Muscle layer of duodenum (tissue), 2 donors: Measurements from ENCODE around the gene L3MBTL1.

ENCODE experiments used
- H3K27ac ChIP-seq: one replicate; pipeline ENCODE4 v1.7.0; 2013; ENCODE audit warnings: mild to moderate bottlenecking, low read length
- H3K27me3 ChIP-seq: one replicate; pipeline ENCODE4 v1.7.0; 2013; ENCODE audit warnings: low read depth, mild to moderate bottlenecking, control low read depth, low read length
- H3K36me3 ChIP-seq, 2 donors: one replicate each; pipeline ENCODE4 v1.7.0; 2013; ENCODE audit warnings: low read length in 2 of 2, control low read depth in 1 of 2, mild to moderate bottlenecking in 1 of 2; ENCODE audit not compliant: insufficient read depth in 2 of 2, control insufficient read depth in 1 of 2
- H3K4me1 ChIP-seq, 2 donors: one replicate each; pipeline ENCODE4 v1.7.0; 2013; ENCODE audit warnings: low read length in 2 of 2, mild to moderate bottlenecking in 2 of 2, control low read depth in 1 of 2, moderate library complexity in 1 of 2; ENCODE audit not compliant: insufficient read depth in 2 of 2, control insufficient read depth in 1 of 2
- H3K4me3 ChIP-seq, 2 donors: one replicate each; pipeline ENCODE4 v1.7.0; 2013; ENCODE audit warnings: low read length in 2 of 2, low read depth in 1 of 2, mild to moderate bottlenecking in 1 of 2
- H3K9me3 ChIP-seq, 2 donors: one replicate each; pipeline ENCODE4 v1.7.0; 2013; ENCODE audit warnings: low read length in 2 of 2, control low read depth in 1 of 2, mild to moderate bottlenecking in 1 of 2; ENCODE audit not compliant: control insufficient read depth in 1 of 2
- donor health status: healthy.

L3MBTL1 gene

DNA sequence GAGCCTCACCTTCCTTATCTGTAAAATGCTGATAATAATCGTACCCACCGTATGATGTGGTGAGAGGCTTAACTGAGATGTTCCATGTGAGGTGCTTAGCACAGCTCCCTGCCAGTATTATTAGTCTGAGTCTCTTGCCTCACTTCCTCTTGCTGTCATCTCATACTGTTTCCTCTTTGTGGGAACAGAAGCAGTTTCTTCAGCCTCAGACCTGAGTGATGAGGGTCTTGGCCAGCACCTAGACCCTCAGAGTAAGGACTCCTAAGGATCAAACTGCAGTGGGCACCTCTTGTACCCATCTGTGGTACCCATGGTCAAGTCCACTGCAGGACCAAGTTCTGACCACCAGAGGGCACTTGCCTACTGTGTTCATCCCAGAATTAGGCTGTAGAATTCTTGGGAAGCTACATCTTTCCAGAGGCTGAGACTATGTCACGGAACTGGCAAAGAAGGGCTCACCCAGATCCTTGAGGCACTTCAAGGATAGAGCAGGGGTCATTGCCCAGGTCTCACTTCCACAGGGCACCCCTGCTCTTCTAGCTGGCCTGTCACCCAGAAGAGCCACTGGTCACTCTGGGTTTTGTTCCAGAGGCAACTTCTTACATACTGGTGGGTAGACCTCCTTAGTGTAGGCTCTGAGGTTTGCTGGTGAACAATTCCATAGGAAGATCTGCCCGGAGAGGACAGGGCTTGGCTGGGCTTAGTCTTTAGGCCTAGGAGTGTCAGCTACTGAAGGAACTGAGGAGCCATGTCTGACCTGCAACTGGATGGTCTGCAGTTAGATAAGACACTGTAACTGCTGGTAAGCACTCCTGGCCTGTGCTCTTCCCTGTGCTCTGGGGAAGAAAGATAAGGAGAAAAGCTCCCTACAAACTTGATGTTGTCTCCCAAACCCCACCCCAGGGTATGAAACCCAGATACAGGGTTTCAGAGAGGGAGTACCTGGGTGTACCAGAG, 30.7 kb downstream of the L3MBTL1 start:
- Histone ChIP-seq H3K36me3 (peaks cover 7 to 29% of the 10 kb centered on the region in 2 donors), H3K27me3 (no peaks in the 10 kb centered on the region), H3K9me3 (no peaks in the 10 kb centered on the region)

DNA sequence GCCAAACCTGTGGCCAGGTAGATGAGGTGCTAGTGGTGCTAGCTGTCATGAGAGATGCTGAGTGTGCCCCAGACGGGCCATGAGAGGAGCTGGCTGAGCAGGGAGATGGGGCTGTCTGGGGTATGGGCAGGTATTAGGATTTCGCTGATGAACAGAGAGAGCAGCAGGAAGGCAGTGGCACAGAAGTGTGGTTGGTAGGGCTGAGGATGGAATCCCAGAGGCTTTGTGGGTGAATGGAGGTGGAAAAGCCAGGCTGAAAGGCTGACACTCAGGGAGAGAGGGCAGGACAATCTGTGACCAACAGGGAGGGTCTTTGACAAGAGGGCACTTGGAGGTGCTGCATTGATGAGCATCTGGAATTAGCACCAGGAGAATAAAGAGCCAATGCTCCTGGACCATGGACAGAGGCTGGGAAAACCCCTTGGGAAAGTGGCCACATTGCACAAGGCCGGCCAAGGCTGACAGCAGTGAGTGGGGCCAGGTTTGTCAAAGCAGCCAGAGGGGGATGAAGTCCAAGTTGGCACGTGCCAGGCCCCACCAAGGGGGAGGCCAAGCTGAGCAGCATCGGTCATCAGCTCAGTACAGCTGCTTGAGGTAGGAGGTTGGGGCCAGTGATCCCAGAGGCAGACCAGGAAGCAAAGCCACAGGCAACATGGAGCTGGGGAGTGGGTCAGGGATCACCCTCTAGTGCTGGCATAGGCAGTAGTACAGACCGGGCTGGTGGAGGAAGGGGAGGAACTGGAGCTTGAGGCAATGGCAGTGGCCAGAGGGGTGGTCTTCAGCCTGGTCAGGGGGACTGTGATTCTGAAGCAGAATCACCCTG, 31.6 kb downstream of the L3MBTL1 start:
- Histone ChIP-seq H3K36me3 (peaks cover 7 to 29% of the 10 kb centered on the region in 2 donors), H3K4me1 (no peaks in the 10 kb centered on the region), H3K4me3 (no peak overlapping the region), H3K27ac (no peak overlapping the region), H3K9me3 (no peaks in the 10 kb centered on the region), H3K27me3 (no peaks in the 10 kb centered on the region)

More for the DNA sequence above, 30.7 kb downstream of the L3MBTL1 start:
- Histone ChIP-seq H3K27ac (no peak overlapping the region), H3K4me3 (no peak overlapping the region), H3K4me1 (no peaks in the 10 kb centered on the region)

DNA sequence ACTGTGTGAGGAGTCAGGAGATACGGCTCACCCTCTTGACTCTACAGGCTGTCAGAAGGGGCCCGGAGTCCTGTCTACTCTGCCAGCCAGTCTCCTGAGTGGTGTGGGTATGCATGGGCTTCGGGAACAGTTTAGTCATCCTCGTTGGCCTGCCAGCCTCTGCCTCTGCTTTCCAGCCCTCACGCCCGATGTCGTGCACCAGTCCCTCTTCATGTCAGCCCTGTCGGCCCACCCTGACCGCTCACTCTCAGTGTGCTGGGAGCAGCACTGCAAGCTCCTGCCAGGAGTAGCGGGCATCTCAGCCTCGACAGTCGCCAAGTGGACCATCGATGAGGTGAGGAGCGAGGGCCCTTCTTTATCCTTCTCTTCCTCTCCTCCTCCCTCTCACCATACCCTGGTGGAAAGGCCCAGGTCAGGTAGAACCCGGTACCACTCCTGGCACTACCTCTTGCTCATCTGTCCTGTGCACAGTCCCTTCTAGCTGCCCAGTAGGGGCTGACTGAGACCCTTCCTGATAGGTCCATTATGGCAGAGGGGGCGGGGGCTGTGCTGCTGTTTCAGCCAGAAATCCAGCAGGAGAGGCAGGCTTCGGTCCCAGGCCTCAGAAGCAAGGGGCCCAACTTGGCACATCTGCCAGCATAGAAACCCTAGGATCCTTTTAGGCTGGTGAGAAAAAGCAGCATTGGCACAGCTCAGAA, 32.6 kb downstream of the L3MBTL1 start:
- no peak overlapping the region for H3K4me3 ChIP-seq
- H3K36me3 ChIP-seq, result peaks cover 4 to 26% of the 10 kb centered on the region in 2 donors
- no peaks in the 10 kb centered on the region for H3K27me3 ChIP-seq
- H3K27ac ChIP-seq, result no peak overlapping the region
- no peaks in the 10 kb centered on the region for H3K4me1 ChIP-seq
- H3K9me3 ChIP-seq, result no peaks in the 10 kb centered on the region

DNA sequence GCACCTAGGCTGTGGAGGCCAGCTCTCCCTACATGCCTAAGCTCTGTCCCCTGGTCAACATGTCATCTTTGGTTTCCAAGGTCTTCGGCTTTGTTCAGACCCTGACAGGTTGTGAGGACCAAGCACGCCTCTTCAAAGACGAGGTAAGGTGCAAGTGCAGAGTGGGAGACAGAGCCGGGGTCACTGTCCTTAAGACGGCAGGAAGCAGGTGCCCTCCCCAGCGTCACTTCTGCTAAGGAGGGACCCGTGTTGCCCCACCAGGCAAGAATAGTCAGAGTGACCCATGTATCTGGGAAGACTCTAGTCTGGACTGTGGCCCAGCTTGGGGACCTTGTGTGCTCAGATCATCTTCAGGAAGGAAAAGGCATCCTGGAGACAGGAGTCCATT, 33.2 kb downstream of the L3MBTL1 start:
- Histone ChIP-seq H3K9me3 (no peaks in the 10 kb centered on the region), H3K4me1 (no peaks in the 10 kb centered on the region), H3K27me3 (no peaks in the 10 kb centered on the region), H3K36me3 (peaks cover 0 to 21% of the 10 kb centered on the region in 2 donors), H3K27ac (no peak overlapping the region), H3K4me3 (no peak overlapping the region)

DNA sequence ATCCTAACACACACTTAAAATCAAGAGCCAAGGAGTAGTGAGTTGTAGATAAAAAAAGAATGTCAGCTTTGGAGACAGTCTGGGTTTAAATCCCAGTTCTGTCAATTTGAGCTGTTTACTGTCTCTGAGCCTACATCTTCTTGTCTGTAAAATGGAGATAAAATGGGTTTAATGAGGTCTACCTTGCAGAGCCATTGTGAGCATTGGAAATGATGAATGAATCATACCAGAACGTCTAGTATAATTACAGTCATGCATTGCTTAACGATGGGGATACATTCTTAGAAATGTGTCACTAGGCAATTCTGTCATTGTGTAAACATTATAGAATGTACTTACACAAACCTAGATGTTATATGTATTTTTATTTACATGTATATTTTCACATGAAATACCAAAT, 33.7 kb downstream of the L3MBTL1 start:
- Histone ChIP-seq H3K4me1 (no peaks in the 10 kb centered on the region), H3K27ac (no peak overlapping the region), H3K27me3 (no peaks in the 10 kb centered on the region), H3K9me3 (no peaks in the 10 kb centered on the region), H3K4me3 (no peak overlapping the region), H3K36me3 (peaks cover 0 to 18% of the 10 kb centered on the region in 2 donors)

DNA sequence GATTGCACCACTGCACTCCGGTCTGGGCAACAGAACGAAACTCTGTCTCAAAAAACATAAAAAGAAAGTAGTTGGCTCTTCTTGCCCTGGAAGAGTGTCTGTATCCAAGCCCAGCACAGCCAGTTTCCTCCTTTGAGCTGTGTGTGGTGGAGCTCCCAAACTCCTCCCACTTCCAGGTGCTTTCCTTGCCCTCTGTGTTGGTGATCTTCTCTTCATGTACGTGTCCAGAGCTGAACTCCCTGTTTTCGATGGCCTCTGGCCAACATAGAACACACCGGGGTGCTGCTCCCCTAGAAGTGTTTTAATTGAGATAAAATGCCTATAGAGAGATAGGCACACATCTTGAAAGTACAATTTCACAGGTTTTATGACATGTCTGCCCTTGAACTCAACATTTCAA, 34.7 kb downstream of the L3MBTL1 start:
- Histone ChIP-seq H3K36me3 (peaks cover 0 to 12% of the 10 kb centered on the region in 2 donors), H3K27ac (no peak overlapping the region), H3K4me1 (no peaks in the 10 kb centered on the region), H3K4me3 (no peak overlapping the region), H3K9me3 (no peaks in the 10 kb centered on the region), H3K27me3 (no peaks in the 10 kb centered on the region)

DNA sequence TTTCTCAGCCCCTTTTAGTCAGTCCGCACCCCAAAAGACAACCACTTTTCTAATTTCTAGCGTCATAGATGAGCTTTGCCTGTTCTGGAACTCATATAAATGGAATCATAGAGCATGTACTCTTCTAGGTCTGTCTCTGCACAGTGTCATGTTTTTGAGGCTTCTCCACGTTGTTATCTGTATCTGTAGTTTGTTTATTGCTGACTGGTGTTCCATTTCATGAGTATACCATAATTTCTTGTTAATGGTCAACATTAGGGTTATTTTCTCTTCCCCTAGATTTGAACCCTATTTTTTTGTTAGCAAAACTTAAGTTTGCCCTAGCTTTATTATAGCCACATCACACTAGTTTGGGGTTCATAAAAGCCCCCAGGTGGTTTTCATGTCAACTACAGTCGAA, 35.2 kb downstream of the L3MBTL1 start:
- H3K27ac ChIP-seq, result no peak overlapping the region
- no peaks in the 10 kb centered on the region for H3K27me3 ChIP-seq
- H3K9me3 ChIP-seq, result peaks cover 0 to 4% of the 10 kb centered on the region in 2 donors
- no peaks in the 10 kb centered on the region for H3K4me1 ChIP-seq
- no peak overlapping the region for H3K4me3 ChIP-seq
- peaks cover 0 to 15% of the 10 kb centered on the region in 2 donors for H3K36me3 ChIP-seq

DNA sequence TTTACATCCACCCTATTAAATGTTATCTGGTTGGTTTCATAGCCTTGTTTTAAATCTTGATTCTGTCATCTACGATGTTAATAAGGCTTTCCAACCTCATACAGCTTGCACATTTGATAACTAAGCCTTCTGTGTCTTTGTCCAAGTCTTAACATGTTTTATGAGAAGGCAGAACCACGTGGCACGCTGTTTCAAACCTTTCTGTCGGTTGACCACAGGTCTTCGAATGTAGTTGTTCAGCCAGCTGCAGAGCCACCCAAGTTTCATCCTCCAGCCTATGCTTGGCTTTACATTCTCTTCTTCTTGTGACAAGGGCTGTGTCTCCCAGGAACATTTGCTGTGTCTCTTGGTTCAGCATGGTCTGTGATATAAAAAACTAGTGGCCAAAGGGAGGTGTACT, 35.6 kb downstream of the L3MBTL1 start:
- H3K27ac ChIP-seq, result no peak overlapping the region
- no peaks in the 10 kb centered on the region for H3K4me1 ChIP-seq
- no peak overlapping the region for H3K4me3 ChIP-seq
- H3K9me3 ChIP-seq, result peaks cover 0 to 4% of the 10 kb centered on the region in 2 donors
- H3K27me3 ChIP-seq, result no peaks in the 10 kb centered on the region
- H3K36me3 ChIP-seq, result peaks cover 0 to 19% of the 10 kb centered on the region in 2 donors

DNA sequence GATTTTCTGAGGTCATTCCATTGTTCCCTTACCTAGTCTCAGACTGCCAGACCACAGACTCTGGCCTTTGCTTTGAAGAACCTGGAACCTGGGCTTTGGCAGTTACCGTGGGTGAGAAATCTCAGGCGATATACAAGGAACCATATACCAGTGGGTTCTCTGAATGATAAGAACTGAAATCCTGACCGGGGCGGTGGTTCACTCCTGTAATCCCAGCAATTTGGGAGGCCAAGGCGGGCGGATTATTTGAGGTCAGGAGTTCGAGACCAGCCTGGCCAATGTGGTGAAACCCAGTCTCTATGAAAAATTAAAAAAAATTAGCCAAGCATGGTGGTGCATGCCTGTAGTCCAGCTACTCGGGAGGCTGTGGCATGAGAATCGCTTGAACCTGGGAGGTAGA, 37.0 kb downstream of the L3MBTL1 start:
- no peaks in the 10 kb centered on the region for H3K4me1 ChIP-seq
- peaks cover 0 to 19% of the 10 kb centered on the region in 2 donors for H3K36me3 ChIP-seq
- no peak overlapping the region for H3K4me3 ChIP-seq
- no peaks in the 10 kb centered on the region for H3K27me3 ChIP-seq
- H3K27ac ChIP-seq, result no peak overlapping the region
- H3K9me3 ChIP-seq, result peaks cover 0 to 4% of the 10 kb centered on the region in 2 donors

DNA sequence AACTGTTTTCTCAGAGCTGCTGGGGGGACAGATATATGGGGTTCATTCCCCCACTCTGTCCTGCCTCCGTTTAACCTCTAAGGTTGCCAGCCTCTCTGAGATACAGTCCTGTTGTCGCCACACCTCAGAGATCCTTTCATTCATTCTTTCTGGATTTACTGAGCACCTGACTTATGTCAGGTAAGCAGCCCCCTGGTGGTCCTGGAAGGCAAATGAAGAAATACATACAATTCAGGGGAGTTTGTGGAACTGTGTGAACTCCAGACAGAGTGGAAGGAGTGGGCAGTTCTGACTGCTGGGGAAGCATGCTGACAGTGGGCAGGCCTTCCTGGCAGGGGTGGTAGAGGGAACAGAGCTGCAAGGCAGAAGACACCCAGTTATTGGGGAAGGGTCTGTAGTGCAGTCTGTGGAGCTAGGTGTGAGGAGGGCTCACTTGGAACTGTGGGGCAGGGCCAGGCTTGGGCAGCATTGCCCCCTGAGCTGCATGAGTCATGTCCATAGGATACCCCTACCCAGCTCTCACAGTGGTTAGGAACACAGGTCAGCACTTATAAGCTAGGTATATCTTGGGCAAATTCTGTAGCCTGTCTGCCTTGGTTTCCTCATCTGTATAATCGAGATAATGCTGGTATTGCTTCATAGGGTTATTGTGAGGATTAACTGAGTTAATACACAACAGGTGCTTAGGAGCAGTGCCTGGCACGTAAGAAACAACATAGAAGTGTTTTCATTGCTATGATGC, 38.5 kb downstream of the L3MBTL1 start:
- Histone ChIP-seq H3K36me3 (peaks cover 0 to 10% of the 10 kb centered on the region in 2 donors), H3K27me3 (no peaks in the 10 kb centered on the region), H3K27ac (no peak overlapping the region), H3K4me1 (no peaks in the 10 kb centered on the region), H3K4me3 (no peak overlapping the region), H3K9me3 (peaks cover 0 to 4% of the 10 kb centered on the region in 2 donors)
